T47D (cell line): ENCODE results near the gene SND1.

Source experiments
- DNase-seq, 2 experiments: peaks; one replicate each; pipeline versions ENCODE4 v3.0.0 to v3.0.0-alpha.2; 2011 to 2012; ENCODE audit warnings: low read depth in 1 of 2, low spot score in 1 of 2
- JUND ChIP-seq: IDR thresholded peaks from 2 replicates; pipeline ENCODE4 v1.6.1; 2012; ENCODE audit warnings: low read depth
- in situ Hi-C: cut with HindIII; loops from 2 replicates; pipeline ENCODE4 v1.10.0; 2016; ENCODE audit warnings: low sequenced_read_pairs, low pct_unique_long_range_greater_than_20kb

The SND1 gene

DNA sequence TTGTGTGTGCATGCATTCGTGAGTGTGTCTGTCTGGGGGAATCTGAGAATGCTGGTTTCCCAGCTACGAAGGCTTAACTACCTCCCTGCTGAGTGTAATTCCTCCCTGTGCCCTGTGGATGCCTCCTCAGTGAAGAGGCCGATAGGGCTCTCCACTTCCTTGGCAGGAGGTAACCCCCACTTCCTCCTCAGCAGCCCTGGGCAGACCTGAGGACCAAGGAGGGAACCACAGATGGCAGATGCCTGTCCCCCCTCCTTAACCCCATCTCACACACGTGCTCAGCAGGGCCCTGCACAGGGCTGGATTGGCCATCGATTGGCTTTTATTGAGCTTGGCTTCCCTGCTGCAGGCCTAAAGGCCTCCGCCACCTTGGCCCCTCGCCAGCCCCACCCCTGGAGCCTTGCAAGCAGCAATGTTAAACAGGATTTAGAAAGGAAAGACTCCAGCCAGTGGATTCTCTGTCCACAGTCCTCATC is 424.8 kb downstream of the SND1 start:
- DNase-seq: no peak
- in situ Hi-C loops: no loop called here
- no peak for TF ChIP-seq JUND

DNA sequence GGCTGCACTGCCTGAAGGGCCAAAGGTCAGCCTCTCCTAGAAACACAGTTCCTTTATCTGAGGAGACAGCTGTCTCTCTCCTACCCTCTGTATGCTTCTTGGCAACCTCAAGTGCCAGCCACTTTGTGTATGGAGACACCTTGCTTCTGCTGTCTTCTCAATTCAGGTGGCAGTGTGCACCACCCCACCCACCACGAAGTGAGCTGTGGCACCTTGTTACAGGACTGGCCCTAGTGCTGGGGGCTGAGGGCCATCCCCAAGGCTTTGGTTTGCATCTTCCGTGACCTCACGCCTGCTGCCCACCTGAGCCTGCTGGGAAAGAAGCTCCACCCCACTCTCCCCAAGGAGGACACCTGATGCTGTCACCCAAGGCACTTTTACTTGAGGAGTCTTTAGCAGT is 426.3 kb downstream of the SND1 start:
- in situ Hi-C loops: no loop called here
- no peak for TF ChIP-seq JUND
- no peak for DNase-seq

- DNase-seq: no peak
- no peak for TF ChIP-seq JUND
- in situ Hi-C loops: no loop called here
These were observed 428.2 kb downstream of the SND1 start for GRCh38 chr7:128080169-128080568.

GRCh38 chr7:128081351-128081750 is 429.4 kb downstream of the SND1 start:
- DNase-seq: no peak
- in situ Hi-C loops: no loop called here
- TF ChIP-seq JUND: no peak

GRCh38 chr7:128081808-128082207 is 429.8 kb downstream of the SND1 start:
- in situ Hi-C loops: no loop called here
- DNase-seq: no peak
- no peak for TF ChIP-seq JUND

GRCh38 chr7:128082431-128082830 is 430.4 kb downstream of the SND1 start:
- no peak for DNase-seq
- in situ Hi-C loops: no loop called here
- no peak for TF ChIP-seq JUND

- no peak for TF ChIP-seq JUND
- in situ Hi-C loops: no loop called here
- no peak for DNase-seq
These were observed 433.1 kb downstream of the SND1 start for GRCh38 chr7:128084896-128085608.

DNA sequence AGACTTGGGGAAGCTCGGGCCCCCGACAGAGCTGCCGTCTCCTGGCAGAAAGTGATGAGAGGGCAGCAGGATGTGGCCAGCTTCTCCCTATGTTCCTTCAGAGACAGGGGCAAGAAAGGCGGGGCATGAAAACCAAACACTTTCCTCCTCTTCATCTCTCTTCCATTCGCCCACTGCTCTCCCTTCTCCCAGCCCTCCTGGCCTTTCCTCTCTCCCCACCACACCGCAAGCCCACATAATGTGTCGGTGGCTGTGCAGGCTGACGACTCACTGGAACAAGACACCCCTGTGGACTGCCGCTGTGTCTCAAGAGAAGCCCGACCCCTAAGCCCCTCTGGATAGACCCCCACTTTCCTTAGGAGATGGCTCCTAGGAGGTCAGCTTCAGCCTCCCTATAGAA is 438.5 kb downstream of the SND1 start:
- no peak for TF ChIP-seq JUND
- DNase-seq: no peak
- in situ Hi-C loops: no loop called here

GRCh38 chr7:128091106-128091505 is 439.1 kb downstream of the SND1 start:
- in situ Hi-C loops: no loop called here
- no peak for DNase-seq
- no peak for TF ChIP-seq JUND

DNA sequence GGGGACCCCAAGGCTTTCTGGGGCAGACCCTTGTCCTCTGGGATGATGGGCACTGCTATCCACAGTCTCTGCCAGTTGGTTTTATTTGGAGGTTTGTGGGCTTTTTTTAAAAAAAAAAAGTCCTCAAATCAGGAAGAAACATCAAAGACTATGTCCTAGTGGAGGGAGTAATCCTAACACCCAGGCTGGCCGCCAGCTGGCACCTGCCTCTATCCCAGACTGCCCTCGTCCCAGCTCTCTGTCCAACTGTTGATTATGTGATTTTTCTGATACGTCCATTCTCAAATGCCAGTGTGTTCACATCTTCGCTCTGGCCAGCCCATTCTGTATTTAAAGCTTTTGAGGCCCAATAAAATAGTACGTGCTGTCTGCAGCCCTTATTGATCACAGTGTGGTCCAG is 440.2 kb downstream of the SND1 start:
- in situ Hi-C loops: no loop called here
- DNase-seq: no peak
- TF ChIP-seq JUND: no peak

DNA sequence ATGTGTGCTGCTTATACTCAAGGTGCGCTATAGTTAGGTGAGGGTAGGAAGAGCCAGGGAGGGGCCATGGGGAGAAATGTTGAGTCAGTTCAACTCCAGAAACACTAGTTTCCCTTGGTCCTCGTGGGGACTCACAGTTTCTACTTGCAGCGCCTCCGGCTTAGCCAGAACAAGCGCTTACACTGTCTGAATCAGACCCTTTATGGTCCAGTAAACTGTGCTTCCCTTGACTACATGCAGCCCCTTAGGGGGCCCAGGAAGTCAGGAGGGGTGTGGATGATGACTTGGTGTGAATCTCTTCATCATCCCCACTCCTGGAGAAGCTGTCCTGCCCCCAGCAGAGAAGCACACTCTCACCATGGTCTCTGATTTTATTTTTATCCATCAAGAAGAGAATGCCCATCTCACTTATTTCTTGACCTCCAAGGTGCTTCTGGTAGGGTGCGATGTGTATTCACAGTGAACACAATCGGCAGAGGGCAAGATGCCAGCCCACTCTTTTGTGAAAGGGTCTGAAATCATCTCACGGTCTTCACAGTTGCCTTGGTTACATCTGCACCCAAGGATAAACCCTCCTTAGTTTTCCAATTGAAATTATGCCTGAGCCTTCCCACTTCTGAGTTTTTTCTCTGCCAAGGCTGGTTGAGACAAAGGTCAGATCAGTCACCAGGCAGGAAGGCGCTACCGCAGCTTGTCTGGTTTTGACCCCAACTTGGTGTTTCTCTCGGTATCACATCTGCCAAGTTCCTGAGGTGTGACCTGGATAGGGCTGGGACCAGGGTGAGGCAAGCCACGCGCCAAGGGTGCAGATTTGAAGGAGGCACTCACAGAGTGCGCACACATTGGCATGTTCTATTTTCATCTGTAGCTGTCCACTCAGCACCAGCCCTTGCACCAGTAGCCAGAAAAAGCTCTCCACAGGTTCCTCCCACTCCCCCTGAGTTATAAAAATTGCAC is 441.9 kb downstream of the SND1 start:
- in situ Hi-C loops: no loop called here
- no peak for DNase-seq
- TF ChIP-seq JUND: no peak

DNA sequence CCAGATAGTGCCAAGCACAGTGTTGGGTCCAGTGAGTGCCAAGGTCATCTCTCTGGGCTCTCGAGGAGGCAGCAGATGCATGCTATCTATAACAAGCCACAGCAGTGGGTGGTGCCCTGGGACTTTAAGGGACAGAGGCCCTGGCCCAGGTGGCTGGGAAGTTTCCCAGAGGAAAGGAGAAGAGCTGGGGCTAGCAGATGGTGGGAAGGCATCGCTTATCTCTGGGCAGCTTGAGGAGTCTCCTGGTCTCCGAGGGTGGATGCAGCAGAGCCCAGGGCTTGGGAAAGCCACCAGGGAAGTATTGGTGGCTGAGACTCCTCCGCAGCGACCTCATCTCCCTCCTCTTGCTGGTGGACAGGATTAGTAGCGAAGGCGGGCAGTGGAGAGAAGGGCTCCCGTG is 442.7 kb downstream of the SND1 start:
- in situ Hi-C loops: no loop called here
- no peak for TF ChIP-seq JUND
- no peak for DNase-seq

- in situ Hi-C loops: no loop called here
- DNase-seq: no peak
- no peak for TF ChIP-seq JUND
These were observed 445.3 kb downstream of the SND1 start for GRCh38 chr7:128097211-128097731.
